GM21737 (cell line): ENCODE data around the gene CAMKK2.
"Not testable (repeated sequence)": the region's sequence is repeated elsewhere in the genome, so short reads cannot be mapped to it uniquely, and the experiment has no call there.

ENCODE experiments used
- ATAC-seq: cut with Tn5 transposase; IDR thresholded peaks from one replicate; pipeline ENCODE4 v1.9.1; 2021; ENCODE audit warnings: mild to moderate bottlenecking, moderate library complexity; ENCODE audit not compliant: unreplicated experiment

CAMKK2 gene

GRCh38 chr12:121280531-121280930 is 16.0 kb downstream of the CAMKK2 start:
- not testable (repeated sequence) for ATAC-seq

GRCh38 chr12:121279507-121279915 is 17.0 kb downstream of the CAMKK2 start:
- ATAC-seq: no peak

DNA sequence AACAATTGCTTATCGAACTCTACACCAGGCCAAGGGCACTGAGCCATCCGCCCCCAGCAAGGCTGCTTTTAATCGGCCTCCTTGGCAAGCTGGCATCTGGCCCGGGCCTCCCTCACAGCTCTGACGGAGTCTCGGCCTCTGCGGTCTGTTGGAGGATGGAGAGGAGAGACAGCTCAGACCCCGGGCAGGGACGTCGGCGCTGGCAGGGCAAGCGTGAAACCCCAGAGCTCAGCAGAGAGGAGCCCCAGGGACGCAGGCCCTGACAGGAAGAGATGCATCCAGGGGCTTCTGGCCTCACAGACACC is 17.5 kb downstream of the CAMKK2 start:
- no peak for ATAC-seq

- no peak for ATAC-seq
Measured at GRCh38 chr12:121278169-121279070, 18.1 kb downstream of the CAMKK2 start.

GRCh38 chr12:121277374-121277759 is 19.1 kb downstream of the CAMKK2 start:
- ATAC-seq: no peak

DNA sequence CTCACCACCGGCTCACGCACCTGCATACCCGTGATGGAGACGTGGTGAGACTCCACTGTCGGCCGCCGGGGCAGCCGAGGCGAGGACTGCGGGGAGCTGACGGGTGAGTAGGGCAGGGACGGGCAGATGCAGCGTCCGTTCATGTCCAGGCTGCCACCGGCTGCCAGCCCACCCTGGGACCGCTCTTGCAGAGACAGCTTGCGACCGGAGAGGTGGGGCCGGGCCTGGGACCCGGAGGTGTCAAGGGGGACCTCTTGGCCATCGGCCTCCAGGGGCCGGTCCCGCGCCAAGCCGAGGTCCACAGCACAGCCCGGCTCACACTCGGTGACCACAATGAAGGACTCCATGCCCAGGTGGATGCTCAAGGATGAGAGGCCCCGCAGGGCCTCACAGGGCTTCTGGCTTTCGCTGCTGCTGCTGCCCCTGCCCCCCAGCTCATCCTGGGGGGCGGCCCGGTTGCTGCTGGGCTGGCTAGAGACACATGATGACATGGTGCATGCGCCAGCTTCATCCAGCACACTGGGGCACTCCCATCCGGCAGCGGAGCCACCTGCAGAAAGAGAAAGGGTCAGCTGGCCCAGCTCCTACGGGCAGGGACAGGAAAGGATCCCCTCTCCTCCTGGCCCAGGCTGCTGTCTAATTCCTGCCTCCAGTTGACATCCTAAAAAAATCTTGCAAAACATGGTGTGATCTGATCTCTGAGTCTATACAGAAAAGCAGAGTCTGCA is 22.3 kb downstream of the CAMKK2 start:
- ATAC-seq: no peak

DNA sequence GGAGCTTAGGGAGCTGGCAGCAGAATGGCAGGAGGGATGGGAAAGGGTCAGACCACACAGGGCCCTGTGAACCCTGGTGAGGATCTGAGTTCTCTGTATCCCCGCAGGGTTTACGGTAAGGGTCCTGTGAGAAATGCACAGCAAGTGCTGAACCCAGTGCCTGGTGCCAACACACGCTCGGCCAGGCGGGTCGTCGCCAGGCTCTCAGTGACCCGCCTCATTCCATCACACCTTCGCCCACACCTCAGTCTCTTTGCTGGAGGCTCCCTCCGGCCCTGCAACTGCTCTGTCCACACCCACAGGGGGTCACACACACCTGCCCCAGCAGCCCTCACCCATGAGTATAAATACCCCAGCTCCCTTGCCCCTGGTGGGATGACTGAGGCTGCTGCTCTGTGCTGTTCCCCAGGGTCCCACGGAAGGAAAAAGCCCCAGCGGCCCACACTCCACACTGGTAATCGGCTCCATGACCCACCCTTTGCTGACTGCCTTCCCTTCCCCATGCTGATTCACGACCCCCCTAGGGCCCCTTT is 23.1 kb downstream of the CAMKK2 start:
- no peak for ATAC-seq

DNA sequence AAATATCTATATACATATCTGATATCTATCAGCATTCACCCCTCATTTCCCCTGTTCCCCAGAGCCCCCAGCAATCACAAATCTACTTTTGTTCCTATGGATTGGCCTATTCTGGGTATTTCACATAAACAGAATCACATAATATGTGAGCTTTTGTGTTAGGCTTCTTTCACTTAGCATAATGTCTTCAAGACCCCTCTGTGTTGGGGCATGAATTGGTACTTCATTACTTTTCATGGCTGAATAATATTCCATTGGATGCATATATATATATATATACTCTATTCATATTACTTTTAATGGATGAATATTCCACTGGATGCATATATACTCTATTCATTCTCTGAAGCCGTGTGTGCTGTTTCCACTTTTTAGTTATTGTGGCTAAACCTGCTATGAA is 28.7 kb downstream of the CAMKK2 start:
- no peak for ATAC-seq

GRCh38 chr12:121264951-121265515 is 31.5 kb downstream of the CAMKK2 start:
- ATAC-seq: no peak

GRCh38 chr12:121264135-121264534 is 32.4 kb downstream of the CAMKK2 start:
- ATAC-seq: no peak

GRCh38 chr12:121263206-121263935 is 33.1 kb downstream of the CAMKK2 start:
- no peak for ATAC-seq

- ATAC-seq: no peak
Measured at GRCh38 chr12:121261398-121261797, 35.1 kb downstream of the CAMKK2 start.

- no peak for ATAC-seq
Measured at GRCh38 chr12:121260091-121260490, 36.4 kb downstream of the CAMKK2 start.

- no peak for ATAC-seq
Measured at GRCh38 chr12:121259074-121259473, 37.4 kb downstream of the CAMKK2 start.

- not testable (repeated sequence) for ATAC-seq
Measured at GRCh38 chr12:121257704-121258449, 38.6 kb downstream of the CAMKK2 start.

DNA sequence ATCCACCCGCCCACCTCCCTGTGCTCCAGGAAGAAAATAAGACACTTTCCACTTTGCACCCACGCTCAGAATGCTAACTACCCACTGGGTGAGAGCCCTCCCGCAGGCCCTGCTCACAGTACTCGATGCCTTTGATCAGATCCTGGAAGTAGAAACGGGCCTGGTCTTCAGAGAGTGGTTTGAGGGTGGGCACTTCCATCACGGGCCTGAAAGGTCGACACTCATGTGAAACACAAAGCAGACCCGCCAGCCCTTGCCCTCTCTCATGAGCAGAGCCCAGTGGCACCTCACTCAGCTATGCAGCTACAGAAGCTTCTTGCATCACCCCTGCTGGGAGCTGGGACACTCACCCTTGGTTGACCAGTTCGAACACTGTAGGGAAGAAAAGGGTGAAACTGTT is 41.1 kb downstream of the CAMKK2 start:
- ATAC-seq: no peak

DNA sequence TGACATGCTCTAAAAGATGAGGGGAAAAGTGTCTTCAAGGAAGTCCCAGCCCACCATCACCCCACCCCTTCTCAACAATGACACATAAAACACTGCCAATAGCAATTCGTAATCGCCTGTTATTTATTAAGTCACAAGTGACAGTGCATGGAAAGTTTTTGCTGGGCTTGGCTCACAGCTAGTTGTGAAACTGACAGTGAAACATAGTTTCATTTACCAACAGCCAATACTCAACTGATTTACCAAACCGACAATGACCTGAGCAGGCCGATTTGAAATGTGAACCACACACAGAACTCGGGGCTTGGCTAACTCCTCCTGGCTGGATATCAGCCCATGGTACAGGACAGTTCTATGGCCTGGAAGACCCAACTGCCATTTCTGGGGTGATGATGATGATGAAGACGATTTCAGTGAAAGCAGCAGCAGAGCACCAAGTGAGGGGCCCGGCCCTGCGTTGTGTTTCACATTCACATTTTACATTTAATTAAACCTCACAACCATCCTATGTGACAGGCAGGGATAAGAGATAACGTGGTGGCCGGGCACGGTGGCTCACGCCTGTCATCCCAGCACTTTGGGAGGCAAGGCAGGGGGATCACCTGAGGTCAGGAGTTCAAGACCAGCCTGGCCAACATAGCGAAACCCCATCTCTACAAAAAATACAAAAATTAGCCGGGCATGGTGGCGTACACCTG is 42.7 kb downstream of the CAMKK2 start:
- ATAC-seq: no peak

- ATAC-seq: no peak
Measured at GRCh38 chr12:121252712-121253345, 43.7 kb downstream of the CAMKK2 start.

DNA sequence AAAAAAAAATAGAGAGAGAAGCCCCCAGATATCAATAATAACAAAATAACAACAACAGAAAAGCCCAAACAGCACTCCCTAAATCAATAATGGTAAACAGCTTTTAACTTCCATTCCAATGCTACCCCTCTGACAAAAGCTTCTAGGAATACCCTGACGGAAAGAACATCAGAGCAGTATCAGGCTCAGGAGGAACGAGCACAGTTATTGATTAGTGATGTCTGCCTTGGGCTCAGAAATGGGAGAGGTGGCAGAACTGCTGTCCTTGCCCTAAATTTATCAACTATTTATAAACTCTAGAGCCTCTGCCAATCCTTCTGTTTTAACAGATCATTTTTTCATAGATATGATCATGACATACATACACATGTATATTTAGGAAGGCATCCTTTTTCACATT is 44.7 kb downstream of the CAMKK2 start:
- ATAC-seq: no peak
